ENCODE data around the gene SYNPO.

GRCh38 chr5:150599281-150599680, 41.2 kb upstream of the SYNPO start:
- TF ChIP-seq CTCF (IDR thresholded peaks at IDR 0.05) (no peak), POLR2A (IDR thresholded peaks at IDR 0.05) (no peak)
